CD14-positive monocyte (primary cell): Measurements from ENCODE around the gene ATP2B1. TPM values are rescaled to one million over a fixed set of nuclear protein-coding genes. Genes with fewer than 3 reads are reported as not detected.
A peak's percentile ranks its signal among the peaks of the same experiment; 100 is the strongest.

ENCODE experiments used
- DNase-seq, 3 donors: peaks; one replicate each; pipeline ENCODE4 v3.0.0-alpha.2; 2011 to 2022
- H2AFZ ChIP-seq: 2 replicates; pipeline ENCODE4 v1.6.0; 2012; ENCODE audit warnings: mild to moderate bottlenecking, low read depth, low read length, inconsistent platforms; ENCODE audit not compliant: insufficient read depth, poor library complexity, severe bottlenecking
- H3K27ac ChIP-seq, 2 donors: 1 replicate in 1 of 2; 2 replicates in 1 of 2; pipeline ENCODE4 v1.5.1; 2012 to 2013; ENCODE audit warnings: low read length in 2 of 2, control low read depth in 1 of 2, inconsistent platforms in 1 of 2, low read depth in 1 of 2, mild to moderate bottlenecking in 1 of 2
- H3K27me3 ChIP-seq, 2 donors: one replicate each; pipeline versions ENCODE4 v1.6.0 to v1.6.1; 2011 to 2013; ENCODE audit warnings: low read length in 2 of 2; ENCODE audit not compliant: control insufficient read depth in 2 of 2, insufficient read depth in 2 of 2
- H3K36me3 ChIP-seq, 2 donors: replicated peaks in 1 of 2; 1 replicate in 1 of 2; 2 replicates in 1 of 2; pipeline versions ENCODE4 v1.5.1 to v1.6.1; 2012 to 2013; ENCODE audit warnings: low read length in 2 of 2, control low read depth in 1 of 2, inconsistent platforms in 1 of 2, mild to moderate bottlenecking in 1 of 2; ENCODE audit not compliant: insufficient read depth in 2 of 2, control insufficient read depth in 1 of 2
- H3K4me1 ChIP-seq, 2 donors: 1 replicate in 1 of 2; 2 replicates in 1 of 2; pipeline versions ENCODE4 v1.5.1 to v1.6.1; 2012 to 2013; ENCODE audit warnings: low read length in 2 of 2, control low read depth in 1 of 2, inconsistent platforms in 1 of 2, mild to moderate bottlenecking in 1 of 2, moderate library complexity in 1 of 2; ENCODE audit not compliant: insufficient read depth in 2 of 2, control insufficient read depth in 1 of 2
- H3K4me2 ChIP-seq: replicated peaks from 2 replicates; pipeline ENCODE3; 2012; ENCODE audit warnings: low read length, moderate library complexity, mild to moderate bottlenecking; ENCODE audit not compliant: poor library complexity, severe bottlenecking; ENCODE audit errors: extremely low read depth
- H3K4me3 ChIP-seq, 3 experiments: fragments of 200-600 bp in 1 of 3; sonication (generic) in 1 of 3; replicated peaks in 1 of 3; 1 replicate in 2 of 3; 2 replicates in 1 of 3; pipeline ENCODE4 v1.5.1; 2011 to 2013; ENCODE audit warnings: low read length in 3 of 3, mild to moderate bottlenecking in 3 of 3, control low read depth in 2 of 3, low read depth in 2 of 3, inconsistent platforms in 1 of 3, moderate library complexity in 1 of 3
- H3K79me2 ChIP-seq: 2 replicates; pipeline ENCODE4 v1.6.0; 2012; ENCODE audit warnings: mild to moderate bottlenecking, control low read depth, inconsistent platforms, low read length, moderate library complexity; ENCODE audit not compliant: insufficient read depth
- H3K9ac ChIP-seq: 2 replicates; pipeline ENCODE4 v1.6.0; 2017; ENCODE audit warnings: low read length, mild to moderate bottlenecking; ENCODE audit not compliant: insufficient read depth, poor library complexity, severe bottlenecking
- H3K9me3 ChIP-seq, 2 donors: replicated peaks in 1 of 2; 1 replicate in 1 of 2; 2 replicates in 1 of 2; pipeline versions ENCODE4 v1.5.1 to v1.6.1; 2012 to 2013; ENCODE audit warnings: low read length in 2 of 2, control low read depth in 1 of 2; ENCODE audit not compliant: control insufficient read depth in 1 of 2, insufficient read depth in 1 of 2
- H4K20me1 ChIP-seq: 2 replicates; pipeline ENCODE4 v1.6.0; 2012; ENCODE audit warnings: mild to moderate bottlenecking, low read length, control low read depth, moderate library complexity; ENCODE audit not compliant: insufficient read depth
- H3K27ac Mint-ChIP-seq, 7 donors: one replicate each; pipeline ENCODE4 v1.8.0; 2020; ENCODE audit warnings: mild to moderate bottlenecking in 7 of 7, mixed read lengths in 7 of 7, moderate library complexity in 6 of 7, inconsistent platforms in 2 of 7
- H3K27me3 Mint-ChIP-seq, 3 donors: one replicate each; pipeline ENCODE4 v1.8.0; 2021 to 2022; ENCODE audit warnings: low read depth in 3 of 3, mild to moderate bottlenecking in 3 of 3, mixed read lengths in 3 of 3, moderate library complexity in 3 of 3, inconsistent platforms in 1 of 3
- H3K36me3 Mint-ChIP-seq, 2 donors: one replicate each; pipeline ENCODE4 v1.8.0; 2020; ENCODE audit warnings: mixed read lengths in 2 of 2, inconsistent platforms in 1 of 2, mild to moderate bottlenecking in 1 of 2
- H3K4me1 Mint-ChIP-seq: one replicate; pipeline ENCODE4 v1.8.0; 2020; ENCODE audit warnings: mild to moderate bottlenecking, mixed read lengths
- H3K4me3 Mint-ChIP-seq, 2 donors: one replicate each; pipeline ENCODE4 v1.8.0; 2020; ENCODE audit warnings: mild to moderate bottlenecking in 2 of 2, mixed read lengths in 2 of 2, moderate library complexity in 1 of 2
- H3K9me3 Mint-ChIP-seq, 7 donors: one replicate each; pipeline ENCODE4 v1.8.0; 2020 to 2022; ENCODE audit warnings: mixed read lengths in 7 of 7, mild to moderate bottlenecking in 6 of 7, moderate library complexity in 6 of 7, inconsistent platforms in 2 of 7
- WGBS: methylation state at CpG from one replicate; pipeline ENCODE4 v1.1.5; 2013; ENCODE audit warnings: missing lambda C conversion rate; ENCODE audit not compliant: insufficient coverage; 5-methylcytosine and 5-hydroxymethylcytosine counted together
- intact Hi-C, 2 donors: fragments of 100-400 bp; cut with micrococcal nuclease; formaldehyde crosslinking; loops; one replicate each; pipeline versions ENCODE4 v1.15.0 to v1.15.1; 2023
- polyA plus RNA-seq, 3 donors: library from polyadenylated mRNA; depleted of rRNA in 1 of 3; unstranded in 2 of 3; stranded (reverse) in 1 of 3; fragments of 300-500 nt in 2 of 3; fragments of >200 nt in 1 of 3; fragmentation: Illumina TruSeq in 2 of 3; gene quantifications; 1 replicate in 2 of 3; 2 replicates in 1 of 3; pipeline ENCODE4 v1.2.3, GENCODE V29; 2012 to 2021
- TF ChIP-seq, protein P1 (sequence below): fragments of 200-600 bp; IDR thresholded peaks from one replicate; pipeline ENCODE4 v1.8.0; 2022; ENCODE audit warnings: antibody characterized with exemption, mild to moderate bottlenecking

ATP2B1 gene
- polyA plus RNA-seq, 3 donors = 35.9 to 59.3 (median 53.9) TPM

DNA sequence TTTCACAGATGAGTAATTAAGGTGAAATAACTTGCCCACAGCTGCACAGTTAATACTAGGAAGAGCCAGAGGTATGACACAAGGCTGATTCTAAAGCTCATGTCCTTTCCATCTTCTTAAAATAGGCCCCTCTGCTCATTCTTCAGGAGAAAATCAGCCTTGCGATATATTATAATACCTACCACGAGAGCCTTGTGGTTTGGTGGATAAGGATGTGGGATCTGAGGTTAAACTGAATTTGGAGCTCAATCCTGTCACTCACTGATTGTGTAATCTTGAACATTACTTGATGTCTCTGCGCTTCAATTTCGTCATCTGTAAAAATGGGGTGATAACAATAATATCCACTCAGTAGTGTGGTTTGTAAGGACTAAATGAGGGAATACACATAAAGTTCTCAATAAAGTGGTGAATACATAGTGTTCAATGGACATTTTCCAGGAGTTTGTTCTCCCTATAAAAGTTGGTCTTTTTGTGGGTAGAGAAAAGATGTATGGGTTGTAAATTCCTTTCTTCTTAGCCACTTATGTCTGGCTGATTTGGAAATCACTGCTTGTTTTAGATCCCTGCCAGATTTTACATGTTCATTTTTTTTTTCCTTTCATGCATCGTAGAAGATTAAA lies 25.1 kb upstream of the ATP2B1 start:
- Mint-ChIP-seq H3K27me3 (peaks cover 0 to 2% (median 0%) of the 10 kb centered on the region in 3 donors), H3K36me3 (peaks cover 7 to 12% of the 10 kb centered on the region in 2 donors), H3K4me1 (peaks cover 38% of the 10 kb centered on the region), H3K4me3 (no peak overlapping the region), H3K27ac (peak overlapping the region; percentile 78 to 89 (median 83)), H3K9me3 (peaks cover 0 to 9% (median 7%) of the 10 kb centered on the region in 7 donors)
- Histone ChIP-seq H3K9ac (no peak overlapping the region), H3K4me1 (peaks cover 31 to 38% of the 10 kb centered on the region in 2 donors), H3K79me2 (no peaks in the 10 kb centered on the region), H3K27me3 (no peaks in the 10 kb centered on the region), H4K20me1 (no peaks in the 10 kb centered on the region), H3K4me2 (peak overlapping the region; percentile 59), H3K36me3 (no peaks in the 10 kb centered on the region), H3K9me3 (peaks cover under 1 to 3% of the 10 kb centered on the region in 2 donors), H3K27ac (peak overlapping the region in 1 of 2 donors; percentile 36), H3K4me3 (peak overlapping the region in 1 of 3 experiments; percentile 36), H2AFZ (no peak overlapping the region)
- intact Hi-C loops = loop anchor here (2.0 to 10.0 kb wide), 2 partner anchors 25 to 131 kb away; partner anchors contain the start of gene ATP2B1 (in 2 of the 2)
- peak; percentile 83 to 94 (median 94) for DNase-seq
- WGBS = no CpG with 5 or more reads among the region's 5 CpGs
- TF ChIP-seq, protein P1, sequence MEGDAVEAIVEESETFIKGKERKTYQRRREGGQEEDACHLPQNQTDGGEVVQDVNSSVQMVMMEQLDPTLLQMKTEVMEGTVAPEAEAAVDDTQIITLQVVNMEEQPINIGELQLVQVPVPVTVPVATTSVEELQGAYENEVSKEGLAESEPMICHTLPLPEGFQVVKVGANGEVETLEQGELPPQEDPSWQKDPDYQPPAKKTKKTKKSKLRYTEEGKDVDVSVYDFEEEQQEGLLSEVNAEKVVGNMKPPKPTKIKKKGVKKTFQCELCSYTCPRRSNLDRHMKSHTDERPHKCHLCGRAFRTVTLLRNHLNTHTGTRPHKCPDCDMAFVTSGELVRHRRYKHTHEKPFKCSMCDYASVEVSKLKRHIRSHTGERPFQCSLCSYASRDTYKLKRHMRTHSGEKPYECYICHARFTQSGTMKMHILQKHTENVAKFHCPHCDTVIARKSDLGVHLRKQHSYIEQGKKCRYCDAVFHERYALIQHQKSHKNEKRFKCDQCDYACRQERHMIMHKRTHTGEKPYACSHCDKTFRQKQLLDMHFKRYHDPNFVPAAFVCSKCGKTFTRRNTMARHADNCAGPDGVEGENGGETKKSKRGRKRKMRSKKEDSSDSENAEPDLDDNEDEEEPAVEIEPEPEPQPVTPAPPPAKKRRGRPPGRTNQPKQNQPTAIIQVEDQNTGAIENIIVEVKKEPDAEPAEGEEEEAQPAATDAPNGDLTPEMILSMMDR = no peak

DNA sequence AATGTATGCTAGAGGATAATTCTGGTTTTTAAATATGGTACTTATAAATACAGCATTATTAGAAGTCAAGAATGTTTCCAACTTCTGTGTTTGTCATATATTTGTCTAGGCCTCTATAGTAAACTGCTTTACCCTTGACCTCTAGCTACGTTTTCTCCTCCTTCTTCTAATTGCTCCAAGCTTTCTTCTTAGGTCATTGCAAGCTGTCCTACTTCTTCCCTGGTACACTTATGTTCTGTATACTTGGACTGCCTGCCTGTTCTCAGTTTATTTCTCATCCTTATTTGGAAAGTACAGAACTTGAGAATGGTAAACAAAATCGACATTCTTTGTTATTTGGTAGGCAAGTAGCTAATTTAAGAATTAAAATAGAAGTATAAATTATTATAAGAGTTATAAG lies 23.9 kb upstream of the ATP2B1 start:
- Mint-ChIP-seq H3K4me1 (peaks cover 38% of the 10 kb centered on the region), H3K27ac (peak overlapping the region; percentile 89 to 99 (median 96)), H3K36me3 (peaks cover 7 to 12% of the 10 kb centered on the region in 2 donors), H3K4me3 (no peak overlapping the region), H3K9me3 (peaks cover 0 to 9% (median 2%) of the 10 kb centered on the region in 7 donors), H3K27me3 (peaks cover 0 to 2% (median 0%) of the 10 kb centered on the region in 3 donors)
- H3K9ac ChIP-seq = no peak overlapping the region
- no peaks in the 10 kb centered on the region for H3K36me3 ChIP-seq
- intact Hi-C loops = loop anchor here (2.0 to 10.0 kb wide), 2 partner anchors 24 to 132 kb away; partner anchors contain the start of gene ATP2B1 (in 2 of the 2)
- no peaks in the 10 kb centered on the region for H3K27me3 ChIP-seq
- H3K4me2 ChIP-seq = no peak overlapping the region
- H3K4me3 ChIP-seq = no peak overlapping the region
- no peaks in the 10 kb centered on the region for H3K79me2 ChIP-seq
- H3K9me3 ChIP-seq = no peaks in the 10 kb centered on the region
- TF ChIP-seq, protein P1 = no peak
- no CpG with 5 or more reads among the region's 2 CpGs for WGBS
- peaks cover 31 to 38% of the 10 kb centered on the region in 2 donors for H3K4me1 ChIP-seq
- H2AFZ ChIP-seq = no peak overlapping the region
- H3K27ac ChIP-seq = peak overlapping the region in 1 of 2 donors; percentile 47
- H4K20me1 ChIP-seq = no peaks in the 10 kb centered on the region
- peak in 1 of 3 donors; percentile 36 for DNase-seq
